PC-3 (cell line): ENCODE measurements around the gene PIP5K1C.
"Not testable (repeated sequence)": the region's sequence is repeated elsewhere in the genome, so short reads cannot be mapped to it uniquely, and the experiment has no call there.

Experiments
- EZH2 ChIP-seq: fragments of 300-600 bp; sonication (generic); IDR thresholded peaks from one replicate; pipeline ENCODE4 v1.6.1; 2017; ENCODE audit warnings: antibody characterized with exemption, mild to moderate bottlenecking, low read length; ENCODE audit not compliant: unreplicated experiment
- TF ChIP-seq, protein P1 (sequence below): fragments of 300-600 bp; sonication (generic); conservative IDR thresholded peaks from 2 replicates; pipeline ENCODE4 v1.5.1; 2017; ENCODE audit warnings: antibody characterized with exemption, low read depth, mild to moderate bottlenecking, low read length

GRCh38 chr19:3647102-3647501 is 53.2 kb downstream of the PIP5K1C start:
- TF ChIP-seq, protein P1, sequence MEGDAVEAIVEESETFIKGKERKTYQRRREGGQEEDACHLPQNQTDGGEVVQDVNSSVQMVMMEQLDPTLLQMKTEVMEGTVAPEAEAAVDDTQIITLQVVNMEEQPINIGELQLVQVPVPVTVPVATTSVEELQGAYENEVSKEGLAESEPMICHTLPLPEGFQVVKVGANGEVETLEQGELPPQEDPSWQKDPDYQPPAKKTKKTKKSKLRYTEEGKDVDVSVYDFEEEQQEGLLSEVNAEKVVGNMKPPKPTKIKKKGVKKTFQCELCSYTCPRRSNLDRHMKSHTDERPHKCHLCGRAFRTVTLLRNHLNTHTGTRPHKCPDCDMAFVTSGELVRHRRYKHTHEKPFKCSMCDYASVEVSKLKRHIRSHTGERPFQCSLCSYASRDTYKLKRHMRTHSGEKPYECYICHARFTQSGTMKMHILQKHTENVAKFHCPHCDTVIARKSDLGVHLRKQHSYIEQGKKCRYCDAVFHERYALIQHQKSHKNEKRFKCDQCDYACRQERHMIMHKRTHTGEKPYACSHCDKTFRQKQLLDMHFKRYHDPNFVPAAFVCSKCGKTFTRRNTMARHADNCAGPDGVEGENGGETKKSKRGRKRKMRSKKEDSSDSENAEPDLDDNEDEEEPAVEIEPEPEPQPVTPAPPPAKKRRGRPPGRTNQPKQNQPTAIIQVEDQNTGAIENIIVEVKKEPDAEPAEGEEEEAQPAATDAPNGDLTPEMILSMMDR: not testable (repeated sequence)
- not testable (repeated sequence) for TF ChIP-seq EZH2
